ENCODE data around the gene SMARCE1. TPM values are rescaled to one million over a fixed set of nuclear protein-coding genes. Genes with fewer than 3 reads are reported as not detected.

SMARCE1 gene
- total and polyA plus RNA-seq, 9 of the 15 experiments (the other 6 are each of a cell fraction or from before 2014, with no cell fraction given): 64.1 to 142 (median 114) TPM

DNA sequence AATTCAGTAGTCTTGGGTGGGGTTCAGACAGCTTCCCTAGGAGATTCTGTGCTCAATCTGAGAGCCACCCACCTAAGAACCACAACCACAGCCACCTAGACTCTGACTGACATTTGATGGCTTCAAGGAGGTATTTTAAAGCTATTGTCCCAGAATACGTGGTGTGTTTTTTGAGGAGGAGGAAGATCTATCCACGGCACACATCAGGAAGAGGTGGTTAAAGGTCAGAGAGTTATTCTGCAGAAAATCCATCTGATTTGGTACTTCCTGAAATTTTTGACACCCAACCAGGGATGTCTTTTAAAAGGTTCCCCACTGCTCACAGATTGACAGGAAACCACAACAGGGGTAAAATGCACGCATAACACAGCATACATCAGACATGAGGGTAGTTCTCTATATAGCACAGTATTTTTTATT lies 25.1 kb downstream of the SMARCE1 start (continued):
- TF ChIP-seq, protein P1, sequence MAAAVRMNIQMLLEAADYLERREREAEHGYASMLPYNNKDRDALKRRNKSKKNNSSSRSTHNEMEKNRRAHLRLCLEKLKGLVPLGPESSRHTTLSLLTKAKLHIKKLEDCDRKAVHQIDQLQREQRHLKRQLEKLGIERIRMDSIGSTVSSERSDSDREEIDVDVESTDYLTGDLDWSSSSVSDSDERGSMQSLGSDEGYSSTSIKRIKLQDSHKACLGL (CRISPR knock-in tag; IDR thresholded peaks at IDR 0.05; ENCODE audit: borderline replicate concordance, poor library complexity, severe bottlenecking): no peak
- no peak for TF ChIP-seq KLF13 (tag; IDR thresholded peaks at IDR 0.05; ENCODE audit: borderline replicate concordance, low read depth)
- no peak for TF ChIP-seq SAP30 (IDR thresholded peaks at IDR 0.05; ENCODE audit: borderline replicate concordance, insufficient read depth, low read depth, low read length, poor library complexity, severe bottlenecking)
- TF ChIP-seq GATAD2B (IDR thresholded peaks at IDR 0.05; ENCODE audit: borderline replicate concordance): no peak
- TF ChIP-seq KLF6 (CRISPR knock-in tag; IDR thresholded peaks at IDR 0.05; ENCODE audit: borderline replicate concordance): no peak
- no peak for TF ChIP-seq ZNF407 (IDR thresholded peaks at IDR 0.05; ENCODE audit: low read depth)
- TF ChIP-seq SUPT5H (IDR thresholded peaks at IDR 0.05): no peak
